ENCODE results near the gene AFF4.

DNA sequence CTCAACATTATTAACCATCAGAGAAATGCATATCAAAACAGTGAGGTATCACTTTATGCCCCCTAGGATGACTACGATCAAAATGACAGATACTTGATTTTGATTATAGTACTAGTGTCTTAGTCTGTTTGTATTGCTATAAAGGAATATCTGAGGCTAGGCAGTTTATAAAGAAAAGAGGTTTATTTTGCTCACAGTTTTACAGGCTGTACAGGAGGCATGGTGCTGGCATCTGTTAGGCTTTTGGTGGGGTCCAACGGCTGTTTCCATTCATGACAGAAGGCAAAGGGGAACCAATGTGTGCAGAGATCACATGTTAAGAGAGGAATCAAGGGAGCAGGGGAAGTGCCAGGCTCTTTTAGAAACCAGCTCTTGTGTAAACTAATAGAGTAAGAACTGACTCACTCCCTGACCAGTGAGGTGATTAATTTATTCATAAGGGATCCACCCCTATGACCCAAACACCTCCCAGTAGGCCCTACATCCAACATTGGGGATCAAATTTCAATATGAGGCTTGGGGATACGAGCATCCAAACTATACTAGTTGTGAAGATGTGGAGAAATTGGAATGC is 16.0 kb upstream of the AFF4 start:
- TF ChIP-seq POLR2A (IDR thresholded peaks at IDR 0.05; ENCODE audit: low read depth, low read length) (no peak), POLR2AphosphoS5 (IDR thresholded peaks at IDR 0.05; ENCODE audit: low read depth, low read length) (no peak)

Data from GM12892 (cell line).